ENCODE data around the gene NUFIP1.
"Not testable (repeated sequence)": the region's sequence is repeated elsewhere in the genome, so short reads cannot be mapped to it uniquely, and the experiment has no call there.

Gene NUFIP1

DNA sequence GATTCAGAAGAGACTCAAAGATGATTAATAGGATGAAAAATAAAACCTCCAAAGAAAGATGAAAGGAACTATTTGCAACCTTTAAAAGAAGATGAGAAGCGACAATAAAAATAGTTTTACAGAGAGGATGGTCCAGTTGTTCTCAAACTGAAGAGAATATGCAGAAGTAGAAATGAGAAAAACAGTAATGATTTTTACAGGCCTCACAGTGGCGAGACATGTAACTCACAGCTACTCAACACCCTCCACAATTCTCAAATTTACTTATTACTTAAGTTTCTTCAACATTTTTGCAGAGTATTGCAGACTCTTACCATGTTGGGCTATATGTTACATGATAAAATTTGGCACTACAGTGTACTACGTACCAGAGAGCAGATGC is 20.8 kb downstream of the NUFIP1 start:
- H3K9me3 ChIP-seq (ENCODE audit: control insufficient read depth, insufficient read depth, low read depth, low read length) = peaks cover 2% of the 10 kb centered on the region; the same call in 1 of the 2 replicates
- H3K4me1 ChIP-seq (ENCODE audit: control insufficient read depth, insufficient read depth, low read length) = peaks cover 4% of the 10 kb centered on the region; the same call in 1 of the 2 replicates
- no peaks in the 10 kb centered on the region for H3K27me3 ChIP-seq (ENCODE audit: control insufficient read depth, insufficient read depth, low read length)
- H3K4me3 ChIP-seq (ENCODE audit: low read depth, low read length) = no peak overlapping the region
- H3K27ac ChIP-seq (ENCODE audit: low read depth, low read length) = no peak overlapping the region
- peaks cover 57% of the 10 kb centered on the region for H3K36me3 ChIP-seq (ENCODE audit: control insufficient read depth, insufficient read depth, low read length)
- no peak overlapping the region for H3K9ac ChIP-seq (ENCODE audit: low read length)

DNA sequence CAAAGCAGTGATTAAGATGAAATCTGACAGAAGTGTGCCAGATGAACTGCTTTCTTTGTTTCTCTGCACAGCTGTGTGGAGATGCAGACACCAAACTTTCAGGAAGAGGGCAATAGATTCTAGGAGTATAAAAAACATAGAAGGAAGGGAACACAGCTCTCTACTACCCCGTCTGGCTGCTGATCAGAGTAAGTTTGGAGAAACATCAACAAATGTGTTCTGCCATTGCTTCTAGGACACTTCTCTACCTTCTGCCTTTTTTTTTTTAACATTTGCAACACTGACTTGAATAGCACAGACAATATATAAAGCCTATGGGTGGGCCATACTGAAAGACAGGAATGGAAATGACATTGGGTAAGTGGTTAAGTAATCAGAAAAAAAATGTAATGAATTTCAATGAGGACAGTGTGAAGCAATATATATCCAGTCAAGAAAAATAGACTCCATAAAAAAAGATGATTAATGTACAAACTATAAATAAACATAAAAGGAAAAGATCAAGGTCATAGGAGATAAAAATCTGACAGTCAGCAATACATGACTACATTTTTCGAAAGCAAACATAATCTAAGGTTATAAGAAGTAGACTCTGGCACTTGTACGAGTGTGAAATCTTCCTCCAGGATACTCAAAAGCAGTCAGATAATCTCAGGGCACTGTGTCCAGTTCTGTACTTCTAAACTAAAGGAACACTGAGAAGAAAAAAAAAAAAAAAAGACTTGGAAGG is 21.4 kb downstream of the NUFIP1 start:
- Histone ChIP-seq H3K4me3 (ENCODE audit: low read depth, low read length) (no peak overlapping the region), H3K4me1 (ENCODE audit: control insufficient read depth, insufficient read depth, low read length) (peaks cover 4% of the 10 kb centered on the region; the same call in 1 of the 2 replicates), H3K36me3 (ENCODE audit: control insufficient read depth, insufficient read depth, low read length) (peaks cover 60% of the 10 kb centered on the region), H3K27me3 (ENCODE audit: control insufficient read depth, insufficient read depth, low read length) (no peaks in the 10 kb centered on the region), H3K9ac (ENCODE audit: low read length) (no peak overlapping the region), H3K9me3 (ENCODE audit: control insufficient read depth, insufficient read depth, low read depth, low read length) (peaks cover 7% of the 10 kb centered on the region; the same call in 1 of the 2 replicates), H3K27ac (ENCODE audit: low read depth, low read length) (no peak overlapping the region)

DNA sequence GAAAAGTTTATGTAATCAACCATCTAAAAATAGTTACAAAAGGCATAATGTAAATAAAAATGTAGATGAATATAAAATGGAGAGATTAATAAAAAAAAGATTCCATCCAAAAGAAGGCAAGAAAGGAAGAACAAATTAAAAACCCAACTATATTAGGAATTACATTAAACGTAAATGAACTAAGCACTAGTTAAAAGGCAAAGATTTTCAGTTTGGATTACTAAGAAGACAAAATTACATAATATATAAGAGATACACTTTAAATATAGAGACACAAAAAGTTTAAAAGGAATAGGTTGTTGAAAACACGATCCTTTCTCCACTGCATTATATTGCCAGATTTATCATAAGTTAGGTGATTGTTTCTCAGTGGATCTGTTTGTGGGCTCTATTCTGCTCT is 27.3 kb downstream of the NUFIP1 start:
- Histone ChIP-seq H3K9ac (ENCODE audit: low read length) (no peak overlapping the region), H3K27ac (ENCODE audit: low read depth, low read length) (no peak overlapping the region), H3K36me3 (ENCODE audit: control insufficient read depth, insufficient read depth, low read length) (peaks cover 79% of the 10 kb centered on the region)

GRCh38 chr13:44955406-44955805 is 33.9 kb downstream of the NUFIP1 start:
- H3K27me3 ChIP-seq (ENCODE audit: control insufficient read depth, insufficient read depth, low read length) = no peaks in the 10 kb centered on the region
- H3K4me1 ChIP-seq (ENCODE audit: control insufficient read depth, insufficient read depth, low read length) = no peaks in the 10 kb centered on the region
- H3K9ac ChIP-seq (ENCODE audit: low read length) = no peak overlapping the region
- H3K9me3 ChIP-seq (ENCODE audit: control insufficient read depth, insufficient read depth, low read depth, low read length) = no peaks in the 10 kb centered on the region
- H3K27ac ChIP-seq (ENCODE audit: low read depth, low read length) = no peak overlapping the region; the same call in 1 of the 2 replicates
- peaks cover 28% of the 10 kb centered on the region for H3K36me3 ChIP-seq (ENCODE audit: control insufficient read depth, insufficient read depth, low read length)
- no peak overlapping the region for H3K4me3 ChIP-seq (ENCODE audit: low read depth, low read length)

More for the DNA sequence above, 27.3 kb downstream of the NUFIP1 start:
- Histone ChIP-seq H3K9me3 (ENCODE audit: control insufficient read depth, insufficient read depth, low read depth, low read length) (peaks cover 16% of the 10 kb centered on the region), H3K4me1 (ENCODE audit: control insufficient read depth, insufficient read depth, low read length) (no peaks in the 10 kb centered on the region), H3K27me3 (ENCODE audit: control insufficient read depth, insufficient read depth, low read length) (no peaks in the 10 kb centered on the region), H3K4me3 (ENCODE audit: low read depth, low read length) (no peak overlapping the region)

DNA sequence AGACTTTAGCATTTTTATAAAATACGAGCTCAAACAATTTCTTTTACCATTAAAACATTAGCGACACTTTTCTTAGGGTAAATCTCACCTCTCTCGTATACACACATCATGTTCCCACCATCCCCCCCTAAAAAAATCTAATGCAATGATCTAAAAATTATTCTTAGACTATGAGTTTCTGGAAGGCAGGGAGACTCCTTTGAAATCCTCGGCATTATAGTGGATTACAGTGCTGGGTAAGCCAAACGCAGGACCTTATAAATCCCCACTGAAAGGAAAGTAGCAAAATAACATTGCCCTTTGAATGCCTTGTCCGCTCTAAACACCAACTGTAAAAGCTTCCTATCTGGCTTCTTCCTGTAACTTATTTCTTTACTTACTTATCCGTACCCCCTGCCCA is 35.0 kb downstream of the NUFIP1 start:
- Histone ChIP-seq H3K27me3 (ENCODE audit: control insufficient read depth, insufficient read depth, low read length) (no peaks in the 10 kb centered on the region), H3K9me3 (ENCODE audit: control insufficient read depth, insufficient read depth, low read depth, low read length) (no peaks in the 10 kb centered on the region), H3K36me3 (ENCODE audit: control insufficient read depth, insufficient read depth, low read length) (peaks cover 25% of the 10 kb centered on the region), H3K9ac (ENCODE audit: low read length) (no peak overlapping the region), H3K4me1 (ENCODE audit: control insufficient read depth, insufficient read depth, low read length) (no peaks in the 10 kb centered on the region), H3K27ac (ENCODE audit: low read depth, low read length) (no peak overlapping the region), H3K4me3 (ENCODE audit: low read depth, low read length) (no peak overlapping the region)

- H3K4me1 ChIP-seq (ENCODE audit: control insufficient read depth, insufficient read depth, low read length) = no peaks in the 10 kb centered on the region
- no peak overlapping the region for H3K4me3 ChIP-seq (ENCODE audit: low read depth, low read length)
- H3K27ac ChIP-seq (ENCODE audit: low read depth, low read length) = no peak overlapping the region
- no peaks in the 10 kb centered on the region for H3K9me3 ChIP-seq (ENCODE audit: control insufficient read depth, insufficient read depth, low read depth, low read length)
- no peak overlapping the region for H3K9ac ChIP-seq (ENCODE audit: low read length)
- H3K27me3 ChIP-seq (ENCODE audit: control insufficient read depth, insufficient read depth, low read length) = no peaks in the 10 kb centered on the region
- peaks cover 15% of the 10 kb centered on the region for H3K36me3 ChIP-seq (ENCODE audit: control insufficient read depth, insufficient read depth, low read length)
Measured at GRCh38 chr13:44952671-44953070, 36.6 kb downstream of the NUFIP1 start.

- H3K27me3 ChIP-seq (ENCODE audit: control insufficient read depth, insufficient read depth, low read length) = no peaks in the 10 kb centered on the region
- H3K36me3 ChIP-seq (ENCODE audit: control insufficient read depth, insufficient read depth, low read length) = peaks cover 13% of the 10 kb centered on the region
- no peak overlapping the region for H3K9ac ChIP-seq (ENCODE audit: low read length)
- H3K9me3 ChIP-seq (ENCODE audit: control insufficient read depth, insufficient read depth, low read depth, low read length) = no peaks in the 10 kb centered on the region
- H3K4me1 ChIP-seq (ENCODE audit: control insufficient read depth, insufficient read depth, low read length) = no peaks in the 10 kb centered on the region
- no peak overlapping the region for H3K4me3 ChIP-seq (ENCODE audit: low read depth, low read length)
- H3K27ac ChIP-seq (ENCODE audit: low read depth, low read length) = no peak overlapping the region
Measured at GRCh38 chr13:44951184-44951583, 38.1 kb downstream of the NUFIP1 start.

- H3K9ac ChIP-seq (ENCODE audit: low read length); H3K27ac ChIP-seq (ENCODE audit: low read depth, low read length); H3K9me3 ChIP-seq (ENCODE audit: control insufficient read depth, insufficient read depth, low read depth, low read length); H3K27me3 ChIP-seq (ENCODE audit: control insufficient read depth, insufficient read depth, low read length); H3K4me1 ChIP-seq (ENCODE audit: control insufficient read depth, insufficient read depth, low read length); H3K4me3 ChIP-seq (ENCODE audit: low read depth, low read length): not testable (repeated sequence)
- peaks cover 17% of the 10 kb centered on the region for H3K36me3 ChIP-seq (ENCODE audit: control insufficient read depth, insufficient read depth, low read length)
Measured at GRCh38 chr13:44943411-44943810, 45.9 kb downstream of the NUFIP1 start.

GRCh38 chr13:44938854-44939253 is 50.4 kb downstream of the NUFIP1 start:
- Histone ChIP-seq H3K4me3 (ENCODE audit: low read depth, low read length) (no peak overlapping the region), H3K9ac (ENCODE audit: low read length) (no peak overlapping the region), H3K27me3 (ENCODE audit: control insufficient read depth, insufficient read depth, low read length) (no peaks in the 10 kb centered on the region), H3K4me1 (ENCODE audit: control insufficient read depth, insufficient read depth, low read length) (no peaks in the 10 kb centered on the region), H3K27ac (ENCODE audit: low read depth, low read length) (no peak overlapping the region), H3K9me3 (ENCODE audit: control insufficient read depth, insufficient read depth, low read depth, low read length) (peaks cover 5% of the 10 kb centered on the region; the same call in 1 of the 2 replicates), H3K36me3 (ENCODE audit: control insufficient read depth, insufficient read depth, low read length) (peaks cover 15% of the 10 kb centered on the region)

DNA sequence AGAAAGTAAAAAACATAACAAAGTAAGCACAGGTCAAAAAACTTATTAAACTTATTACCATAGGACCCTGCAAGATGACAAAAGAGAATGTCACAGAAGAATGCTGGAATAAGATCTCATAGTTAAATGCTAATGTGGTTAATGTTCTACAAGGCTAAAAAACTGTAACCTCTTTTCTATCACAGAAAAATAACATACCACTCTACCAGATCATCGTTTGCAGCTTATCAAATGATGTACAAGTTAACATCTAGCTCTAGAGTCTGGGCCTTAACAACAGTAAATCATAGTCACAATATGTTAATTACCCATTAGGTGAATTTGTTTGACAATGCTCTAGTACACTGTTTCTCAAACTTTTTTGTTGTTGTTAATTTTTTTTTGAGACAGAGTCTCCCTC is 53.0 kb downstream of the NUFIP1 start:
- H3K4me3 ChIP-seq (ENCODE audit: low read depth, low read length) = no peak overlapping the region

GRCh38 chr13:44934724-44935123 is 54.5 kb downstream of the NUFIP1 start:
- Histone ChIP-seq H3K9me3 (ENCODE audit: control insufficient read depth, insufficient read depth, low read depth, low read length) (peaks cover 5% of the 10 kb centered on the region; the same call in 1 of the 2 replicates), H3K4me3 (ENCODE audit: low read depth, low read length) (no peak overlapping the region), H3K27me3 (ENCODE audit: control insufficient read depth, insufficient read depth, low read length) (no peaks in the 10 kb centered on the region), H3K9ac (ENCODE audit: low read length) (no peak overlapping the region), H3K36me3 (ENCODE audit: control insufficient read depth, insufficient read depth, low read length) (no peaks in the 10 kb centered on the region), H3K27ac (ENCODE audit: low read depth, low read length) (no peak overlapping the region), H3K4me1 (ENCODE audit: control insufficient read depth, insufficient read depth, low read length) (peaks cover 9% of the 10 kb centered on the region)

More for the DNA sequence above, 53.0 kb downstream of the NUFIP1 start:
- no peak overlapping the region for H3K9ac ChIP-seq (ENCODE audit: low read length)
- no peak overlapping the region for H3K27ac ChIP-seq (ENCODE audit: low read depth, low read length)
- H3K9me3 ChIP-seq (ENCODE audit: control insufficient read depth, insufficient read depth, low read depth, low read length) = peaks cover 5% of the 10 kb centered on the region; the same call in 1 of the 2 replicates
- no peaks in the 10 kb centered on the region for H3K36me3 ChIP-seq (ENCODE audit: control insufficient read depth, insufficient read depth, low read length)
- no peaks in the 10 kb centered on the region for H3K27me3 ChIP-seq (ENCODE audit: control insufficient read depth, insufficient read depth, low read length)
- H3K4me1 ChIP-seq (ENCODE audit: control insufficient read depth, insufficient read depth, low read length) = peaks cover 3% of the 10 kb centered on the region
